ENCODE data around the gene FRAS1. TPM values are rescaled to one million over a fixed set of nuclear protein-coding genes. Genes with fewer than 3 reads are reported as not detected.

Gene FRAS1
- total RNA-seq, 2 experiments from 2014 or later, result 0.05 to 0.22 TPM

DNA sequence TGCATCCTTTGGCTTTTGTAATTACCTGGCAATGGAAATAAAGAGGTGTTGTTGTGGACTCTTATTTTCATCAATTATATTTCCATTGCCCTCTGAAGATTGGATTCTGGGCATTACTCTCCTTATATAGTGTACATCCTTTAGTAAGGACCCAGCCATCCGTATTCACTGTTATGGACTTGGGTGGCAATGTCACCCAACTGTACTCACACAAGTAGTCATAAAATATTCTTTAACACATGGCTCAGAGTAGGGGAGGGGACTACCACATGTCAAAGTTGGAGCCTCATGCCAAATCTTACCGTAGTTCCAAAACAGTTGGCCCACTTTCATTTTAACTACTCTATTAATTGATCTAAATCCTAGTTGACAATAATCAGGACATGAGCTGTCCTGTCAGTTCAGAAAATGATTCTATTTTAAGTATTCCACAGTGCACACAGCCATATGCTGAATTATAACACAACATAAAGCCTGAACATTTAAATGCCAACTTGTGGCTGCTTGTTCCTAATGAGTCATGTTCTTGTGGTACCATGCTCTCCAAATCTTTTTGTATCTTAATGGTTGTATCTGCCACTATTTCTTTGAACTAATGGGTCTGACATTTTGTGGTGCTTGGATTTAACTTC lies 4.9 kb downstream of the FRAS1 start:
- no peaks in the 10 kb centered on the region for H3K9me3 Mint-ChIP-seq
- H3K27ac Mint-ChIP-seq, result no peak overlapping the region
- H3K36me3 Mint-ChIP-seq (ENCODE audit: low read depth), result no peaks in the 10 kb centered on the region
- ATAC-seq (no peak), DNase-seq (no peak)
- intact Hi-C loops (cut with micrococcal nuclease), result no loop called here
- ChIA-PET POLR2A (no interaction called here), CTCF (no interaction called here)
- no peak overlapping the region for H3K4me3 Mint-ChIP-seq
- peaks cover 51% of the 10 kb centered on the region for H3K27me3 Mint-ChIP-seq
- peaks cover 19% of the 10 kb centered on the region for H3K4me1 Mint-ChIP-seq (ENCODE audit: low read depth)
- TF ChIP-seq, protein P1, sequence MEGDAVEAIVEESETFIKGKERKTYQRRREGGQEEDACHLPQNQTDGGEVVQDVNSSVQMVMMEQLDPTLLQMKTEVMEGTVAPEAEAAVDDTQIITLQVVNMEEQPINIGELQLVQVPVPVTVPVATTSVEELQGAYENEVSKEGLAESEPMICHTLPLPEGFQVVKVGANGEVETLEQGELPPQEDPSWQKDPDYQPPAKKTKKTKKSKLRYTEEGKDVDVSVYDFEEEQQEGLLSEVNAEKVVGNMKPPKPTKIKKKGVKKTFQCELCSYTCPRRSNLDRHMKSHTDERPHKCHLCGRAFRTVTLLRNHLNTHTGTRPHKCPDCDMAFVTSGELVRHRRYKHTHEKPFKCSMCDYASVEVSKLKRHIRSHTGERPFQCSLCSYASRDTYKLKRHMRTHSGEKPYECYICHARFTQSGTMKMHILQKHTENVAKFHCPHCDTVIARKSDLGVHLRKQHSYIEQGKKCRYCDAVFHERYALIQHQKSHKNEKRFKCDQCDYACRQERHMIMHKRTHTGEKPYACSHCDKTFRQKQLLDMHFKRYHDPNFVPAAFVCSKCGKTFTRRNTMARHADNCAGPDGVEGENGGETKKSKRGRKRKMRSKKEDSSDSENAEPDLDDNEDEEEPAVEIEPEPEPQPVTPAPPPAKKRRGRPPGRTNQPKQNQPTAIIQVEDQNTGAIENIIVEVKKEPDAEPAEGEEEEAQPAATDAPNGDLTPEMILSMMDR (IDR thresholded peaks at IDR 0.05), result no peak

DNA sequence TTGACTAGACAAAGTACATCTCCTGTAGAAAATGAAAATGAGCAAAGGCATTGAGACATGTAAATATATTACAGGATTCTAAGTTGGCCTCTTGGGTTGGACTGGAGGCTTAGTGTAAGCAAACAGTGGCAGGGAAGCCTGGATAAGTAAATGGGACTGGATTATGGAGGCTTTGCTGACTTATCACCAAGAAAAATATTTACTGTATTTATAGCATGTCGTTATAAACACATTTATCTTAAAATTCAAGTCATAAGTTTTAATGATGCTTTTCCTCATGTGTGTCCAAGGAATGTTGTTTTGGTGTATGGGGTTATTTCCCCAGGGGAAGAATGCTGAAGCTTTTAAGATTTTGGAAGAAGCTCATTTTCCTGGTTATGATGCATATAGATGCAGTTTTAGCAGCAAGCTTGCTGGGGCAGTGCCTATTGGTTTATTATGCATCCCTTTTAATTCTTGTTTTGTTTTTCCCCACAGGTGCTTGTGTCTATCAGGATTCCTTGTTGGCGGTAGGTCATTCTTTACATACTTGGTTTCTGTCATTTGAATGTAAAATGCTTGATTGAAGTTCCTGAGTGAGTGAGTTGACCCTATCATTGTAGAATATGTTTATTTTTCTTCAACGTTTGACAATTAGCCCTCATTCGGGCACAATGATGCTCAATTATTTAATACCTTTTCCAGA lies 8.5 kb downstream of the FRAS1 start:
- TF ChIP-seq, protein P1 (IDR thresholded peaks at IDR 0.05), result no peak
- intact Hi-C loops (cut with micrococcal nuclease), result no loop called here
- no peak for DNase-seq
- Mint-ChIP-seq H3K36me3 (ENCODE audit: low read depth) (no peaks in the 10 kb centered on the region), H3K4me3 (no peak overlapping the region), H3K27me3 (peaks cover 34% of the 10 kb centered on the region), H3K9me3 (no peaks in the 10 kb centered on the region), H3K4me1 (ENCODE audit: low read depth) (no peaks in the 10 kb centered on the region), H3K27ac (no peak overlapping the region)
- ATAC-seq, result no peak
- CTCF ChIA-PET, result no interaction called here
- POLR2A ChIA-PET, result no interaction called here

DNA sequence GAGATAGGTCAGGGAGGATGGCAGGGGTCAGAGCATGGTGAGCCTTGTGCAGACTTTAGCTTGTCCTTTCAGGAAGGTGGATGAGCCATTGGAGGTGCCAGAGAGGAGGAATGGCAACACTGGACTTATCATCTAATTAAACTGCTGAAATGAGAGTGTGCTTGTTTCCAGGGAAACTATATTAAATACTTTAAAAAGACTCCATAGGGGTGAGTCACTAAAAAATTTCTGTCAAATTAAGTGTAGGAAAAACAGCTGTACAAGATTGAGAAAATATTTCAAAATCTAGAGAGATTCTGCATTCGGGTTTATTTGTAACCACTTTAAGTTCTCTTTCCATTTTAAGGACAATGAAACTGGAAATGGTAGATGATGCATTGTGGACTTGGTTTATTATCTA lies 11.4 kb downstream of the FRAS1 start:
- H3K27ac Mint-ChIP-seq, result no peak overlapping the region
- H3K9me3 Mint-ChIP-seq, result no peaks in the 10 kb centered on the region
- H3K4me1 Mint-ChIP-seq (ENCODE audit: low read depth), result no peaks in the 10 kb centered on the region
- ATAC-seq, result no peak
- ChIA-PET CTCF (interaction anchor here (2.9 kb wide), 1 partner anchor 9 kb away, joined by 15 read pairs; no protein-coding TSS in a partner anchor), POLR2A (no interaction called here)
- TF ChIP-seq, protein P1 (IDR thresholded peaks at IDR 0.05), result no peak
- intact Hi-C loops (cut with micrococcal nuclease), result no loop called here
- no peaks in the 10 kb centered on the region for H3K36me3 Mint-ChIP-seq (ENCODE audit: low read depth)
- H3K27me3 Mint-ChIP-seq, result peaks cover 24% of the 10 kb centered on the region
- no peak overlapping the region for H3K4me3 Mint-ChIP-seq
- DNase-seq, result no peak

DNA sequence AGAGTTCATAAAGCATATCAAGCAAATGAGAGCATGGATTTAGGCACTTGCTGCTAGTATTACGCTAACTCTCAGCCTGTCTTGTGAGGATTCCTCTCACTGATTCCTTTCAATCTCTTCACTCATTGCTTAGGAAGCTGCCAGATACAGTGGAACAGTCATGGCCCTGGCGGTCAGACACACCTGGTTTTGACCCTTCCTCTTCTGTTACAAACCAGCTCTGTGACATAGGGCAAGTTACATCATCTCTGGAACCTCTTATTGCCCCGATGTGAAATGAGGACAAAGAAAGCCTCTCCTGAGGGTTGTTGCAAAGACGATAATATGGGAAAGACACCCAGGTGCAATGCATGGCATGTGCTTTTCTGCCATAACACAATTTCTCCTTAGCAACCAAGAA lies 12.2 kb downstream of the FRAS1 start:
- no peak overlapping the region for H3K27ac Mint-ChIP-seq
- H3K36me3 Mint-ChIP-seq (ENCODE audit: low read depth), result no peaks in the 10 kb centered on the region
- H3K27me3 Mint-ChIP-seq, result peaks cover 24% of the 10 kb centered on the region
- no peak for ATAC-seq
- no peak for DNase-seq
- ChIA-PET POLR2A (no interaction called here), CTCF (interaction anchor here (2.9 kb wide), 1 partner anchor 10 kb away, joined by 15 read pairs; no protein-coding TSS in a partner anchor)
- intact Hi-C loops (cut with micrococcal nuclease), result no loop called here
- H3K9me3 Mint-ChIP-seq, result no peaks in the 10 kb centered on the region
- TF ChIP-seq, protein P1 (IDR thresholded peaks at IDR 0.05), result no peak
- no peaks in the 10 kb centered on the region for H3K4me1 Mint-ChIP-seq (ENCODE audit: low read depth)
- no peak overlapping the region for H3K4me3 Mint-ChIP-seq

DNA sequence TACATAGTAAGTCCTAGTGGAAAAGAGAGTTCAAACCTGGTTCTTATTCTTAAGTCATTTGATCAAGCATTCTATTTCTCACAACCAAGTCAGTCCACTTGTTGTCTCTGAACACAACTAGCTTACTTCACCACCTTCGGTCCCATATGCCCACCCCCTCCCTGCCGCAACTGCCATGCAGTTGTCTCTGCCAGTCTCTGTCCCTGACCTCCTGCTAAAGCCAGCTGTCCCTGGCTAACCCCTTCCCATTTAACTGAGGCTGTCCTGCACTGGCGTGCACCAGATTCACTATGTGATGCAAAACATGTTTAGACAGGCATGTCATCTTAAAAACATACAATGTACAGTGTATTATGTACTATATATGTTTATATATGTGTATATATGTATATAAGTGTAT lies 12.7 kb downstream of the FRAS1 start:
- CTCF ChIA-PET, result interaction anchor here (2.9 kb wide), 1 partner anchor 10 kb away, joined by 15 read pairs; no protein-coding TSS in a partner anchor
- TF ChIP-seq, protein P1 (IDR thresholded peaks at IDR 0.05), result no peak
- H3K27me3 Mint-ChIP-seq, result peaks cover 27% of the 10 kb centered on the region
- H3K4me1 Mint-ChIP-seq (ENCODE audit: low read depth), result no peaks in the 10 kb centered on the region
- DNase-seq (no peak), ATAC-seq (no peak)
- H3K27ac Mint-ChIP-seq, result no peak overlapping the region
- H3K9me3 Mint-ChIP-seq, result no peaks in the 10 kb centered on the region
- H3K36me3 Mint-ChIP-seq (ENCODE audit: low read depth), result no peaks in the 10 kb centered on the region
- POLR2A ChIA-PET, result no interaction called here
- intact Hi-C loops (cut with micrococcal nuclease), result no loop called here
- H3K4me3 Mint-ChIP-seq, result no peak overlapping the region

Measured in activated CD8-positive, alpha-beta T cell treated with anti-CD3 and anti-CD28 coated beads for 36 hours (primary cell).